IMR-90 (cell line): ENCODE results near the gene NXN. TPM values are rescaled to one million over a fixed set of nuclear protein-coding genes. Genes with fewer than 3 reads are reported as not detected.

Experiments
- ATAC-seq: fragments of 200-7000 bp; cut with Tn5 transposase; 2 replicates; pipeline ENCODE4 v1.9.1; 2020; ENCODE audit warnings: low read depth, mild to moderate bottlenecking, moderate library complexity
- BruUV-seq: library from RNA; stranded (reverse); fragments of 400-500 nt; replicated peaks from 2 replicates; lab custom pipeline; 2021; lab: Mats Ljungman, UMichigan
- CTCF ChIA-PET: fragments of 300-600 bp; formaldehyde crosslinking; extraction: SDS; loops from one replicate; lab custom pipeline; 2021; ENCODE audit warnings: antibody characterized with exemption; lab: Yijun Ruan, JAX
- POLR2A ChIA-PET: fragments of 300-600 bp; sonication (Branson Sonifier 250); formaldehyde crosslinking; loops from one replicate; lab custom pipeline; 2022; ENCODE audit warnings: antibody characterized with exemption; ENCODE audit not compliant: unreplicated experiment; lab: Charles Lee
- DNase-seq: peaks from one replicate; pipeline ENCODE4 v3.0.0; 2013
- H2AFZ ChIP-seq: replicated peaks from 2 replicates; pipeline ENCODE3; 2013; ENCODE audit warnings: low read length, mild to moderate bottlenecking; ENCODE audit not compliant: poor library complexity
- H2AK5ac ChIP-seq: 2 replicates; pipeline ENCODE4 v1.6.1; 2013; ENCODE audit warnings: low read depth, low read length, inconsistent platforms
- H2AK9ac ChIP-seq: replicated peaks from 2 replicates; pipeline ENCODE3; 2013; ENCODE audit warnings: mild to moderate bottlenecking, low read depth, low read length, moderate library complexity; ENCODE audit not compliant: poor library complexity
- H2BK120ac ChIP-seq: 2 replicates; pipeline ENCODE4 v1.6.1; 2013; ENCODE audit warnings: low read depth, low read length, inconsistent platforms
- H2BK15ac ChIP-seq: 3 replicates; pipeline ENCODE4 v1.6.1; 2013; ENCODE audit warnings: low read depth, low read length, inconsistent platforms
- H2BK20ac ChIP-seq: 2 replicates; pipeline ENCODE4 v1.6.1; 2013; ENCODE audit warnings: low read depth, mild to moderate bottlenecking, inconsistent platforms, low read length, moderate library complexity
- H2BK5ac ChIP-seq: 2 replicates; pipeline ENCODE4 v1.6.1; 2013; ENCODE audit warnings: mild to moderate bottlenecking, low read depth, low read length, inconsistent platforms; ENCODE audit not compliant: poor library complexity, severe bottlenecking
- H3K14ac ChIP-seq: replicated peaks from 2 replicates; pipeline ENCODE4 v1.6.1; 2013; ENCODE audit warnings: low read depth, low read length, inconsistent platforms
- H3K18ac ChIP-seq: 2 replicates; pipeline ENCODE4 v1.6.1; 2013; ENCODE audit warnings: low read depth, low read length, control low read depth
- H3K23ac ChIP-seq: 2 replicates; pipeline ENCODE4 v1.6.1; 2013; ENCODE audit warnings: low read depth, low read length, inconsistent platforms
- H3K27ac ChIP-seq: 2 replicates; pipeline ENCODE4 v1.5.1; 2013; ENCODE audit warnings: mild to moderate bottlenecking, control low read depth, low read length; ENCODE audit not compliant: insufficient read depth
- H3K27me3 ChIP-seq: 2 replicates; pipeline ENCODE4 v1.6.1; 2013; ENCODE audit warnings: low read length; ENCODE audit not compliant: control insufficient read depth, insufficient read depth
- H3K36me3 ChIP-seq: 2 replicates; pipeline ENCODE4 v1.6.1; 2013; ENCODE audit warnings: low read length, mixed read lengths; ENCODE audit not compliant: control insufficient read depth, insufficient read depth
- H3K4ac ChIP-seq: 2 replicates; pipeline ENCODE4 v1.6.1; 2013; ENCODE audit warnings: low read depth, low read length, inconsistent platforms
- H3K4me1 ChIP-seq: 2 replicates; pipeline ENCODE4 v1.6.1; 2013; ENCODE audit warnings: low read length, mixed read lengths; ENCODE audit not compliant: control insufficient read depth, insufficient read depth
- H3K4me2 ChIP-seq: 2 replicates; pipeline ENCODE4 v1.6.1; 2013; ENCODE audit warnings: low read depth, mild to moderate bottlenecking, control low read depth, low read length, moderate library complexity
- H3K4me3 ChIP-seq: 2 replicates; pipeline ENCODE4 v1.5.1; 2013; ENCODE audit warnings: low read depth, mild to moderate bottlenecking, control low read depth, low read length, moderate library complexity; ENCODE audit not compliant: insufficient read depth
- H3K56ac ChIP-seq: 2 replicates; pipeline ENCODE4 v1.6.1; 2013; ENCODE audit warnings: low read length, inconsistent platforms; ENCODE audit not compliant: insufficient read depth; ENCODE audit errors: extremely low read depth
- H3K79me1 ChIP-seq, 2 experiments: 2 replicates each; pipeline ENCODE4 v1.6.1; 2013; ENCODE audit warnings: low read length in 2 of 2, inconsistent platforms in 1 of 2, low read depth in 1 of 2
- H3K9ac ChIP-seq: 2 replicates; pipeline ENCODE4 v1.6.1; 2013; ENCODE audit warnings: low read depth, low read length, control low read depth
- H3K9me1 ChIP-seq: 2 replicates; pipeline ENCODE4 v1.6.1; 2013; ENCODE audit warnings: low read length, inconsistent platforms; ENCODE audit not compliant: insufficient read depth
- H3K9me3 ChIP-seq: 2 replicates; pipeline ENCODE4 v1.6.1; 2013; ENCODE audit warnings: low read length; ENCODE audit not compliant: control insufficient read depth, insufficient read depth
- H4K20me1 ChIP-seq: 2 replicates; pipeline ENCODE4 v1.6.1; 2013; ENCODE audit warnings: low read length, inconsistent platforms; ENCODE audit not compliant: insufficient read depth
- H4K5ac ChIP-seq: 2 replicates; pipeline ENCODE4 v1.6.1; 2013; ENCODE audit warnings: mild to moderate bottlenecking, low read depth, low read length, control low read depth
- H4K8ac ChIP-seq, 2 experiments: 2 replicates each; pipeline ENCODE4 v1.6.1; 2013; ENCODE audit warnings: low read depth in 2 of 2, low read length in 2 of 2, control low read depth in 1 of 2, inconsistent platforms in 1 of 2
- H4K91ac ChIP-seq: 2 replicates; pipeline ENCODE4 v1.6.1; 2013; ENCODE audit warnings: low read depth, low read length, inconsistent platforms; ENCODE audit not compliant: insufficient read depth
- BHLHE40 ChIP-seq: fragments of 150-350 bp; IDR thresholded peaks from 2 replicates; pipeline ENCODE4 v1.6.1; 2016; ENCODE audit warnings: mild to moderate bottlenecking, low read depth, low read length
- CEBPB ChIP-seq: IDR thresholded peaks from 2 replicates; pipeline ENCODE4 v1.6.1; 2012; ENCODE audit warnings: low read depth, low read length, improper control_type of control experiment
- CHD1 ChIP-seq: IDR thresholded peaks from 2 replicates; pipeline ENCODE4 v1.6.1; 2012; ENCODE audit warnings: low read depth, low read length, improper control_type of control experiment
- ELK1 ChIP-seq: fragments of 150-350 bp; IDR thresholded peaks from 2 replicates; pipeline ENCODE4 v1.6.1; 2016; ENCODE audit warnings: low read depth, mild to moderate bottlenecking, low read length, moderate library complexity, borderline replicate concordance
- FOS ChIP-seq: fragments of 150-350 bp; IDR thresholded peaks from 2 replicates; pipeline ENCODE4 v1.6.1; 2016; ENCODE audit warnings: low read depth, low read length
- MAFK ChIP-seq: IDR thresholded peaks from 2 replicates; pipeline ENCODE4 v1.6.1; 2012; ENCODE audit warnings: low read depth, low read length, improper control_type of control experiment
- MAZ ChIP-seq: IDR thresholded peaks from 2 replicates; pipeline ENCODE4 v1.6.1; 2012; ENCODE audit warnings: low read depth, mild to moderate bottlenecking, low read length, improper control_type of control experiment, moderate library complexity, borderline replicate concordance
- MXI1 ChIP-seq: IDR thresholded peaks from 2 replicates; pipeline ENCODE4 v1.6.1; 2012; ENCODE audit warnings: low read depth, mild to moderate bottlenecking, low read length, moderate library complexity, borderline replicate concordance
- NFE2L2 ChIP-seq: fragments of 150-350 bp; IDR thresholded peaks from 2 replicates; pipeline ENCODE4 v1.6.1; 2016; ENCODE audit warnings: low read depth, mild to moderate bottlenecking, low read length
- POLR2A ChIP-seq: IDR thresholded peaks from 2 replicates; pipeline ENCODE4 v1.6.1; 2012; ENCODE audit warnings: mild to moderate bottlenecking, low read depth, low read length
- RAD21 ChIP-seq: IDR thresholded peaks from 2 replicates; pipeline ENCODE4 v1.6.1; 2012; ENCODE audit warnings: low read length, improper control_type of control experiment
- RCOR1 ChIP-seq: IDR thresholded peaks from 2 replicates; pipeline ENCODE4 v1.6.1; 2012; ENCODE audit warnings: mild to moderate bottlenecking, low read length, improper control_type of control experiment; ENCODE audit not compliant: insufficient replicate concordance
- RFX5 ChIP-seq: IDR thresholded peaks from 2 replicates; pipeline ENCODE4 v1.8.0; 2012; ENCODE audit warnings: low read depth, mild to moderate bottlenecking, low read length, moderate library complexity
- SMC3 ChIP-seq: fragments of 150-350 bp; IDR thresholded peaks from 2 replicates; pipeline ENCODE4 v1.6.1; 2016; ENCODE audit warnings: low read depth, mild to moderate bottlenecking, antibody characterized with exemption, low read length, moderate library complexity
- USF2 ChIP-seq: fragments of 150-350 bp; IDR thresholded peaks from 2 replicates; pipeline ENCODE4 v1.6.1; 2017; ENCODE audit warnings: mild to moderate bottlenecking, antibody characterized with exemption, low read length, low read depth
- WGBS, 2 experiments: methylation state at CpG; one replicate each; pipeline versions ENCODE4 v1.1.5 to v1.1.7; 2013; ENCODE audit warnings: missing lambda C conversion rate in 2 of 2; ENCODE audit not compliant: insufficient read length in 1 of 2; ENCODE audit errors: extremely low coverage in 2 of 2; 5-methylcytosine and 5-hydroxymethylcytosine counted together
- dilution Hi-C: fragments of 300-500 bp; cut with HindIII; formaldehyde crosslinking; loops from one replicate; pipeline ENCODE4 v1.14.3; 2018; ENCODE audit warnings: low sequenced_read_pairs; ENCODE audit not compliant: unreplicated experiment
- in situ Hi-C: fragments of 300-500 bp; cut with MboI; formaldehyde crosslinking; loops from 3 replicates; pipeline ENCODE4 v1.14.3; 2019; ENCODE audit warnings: low sequenced_read_pairs, inconsistent platforms, mixed read lengths
- intact Hi-C: fragments of 100-400 bp; cut with micrococcal nuclease; formaldehyde crosslinking; loops from 2 replicates; pipeline ENCODE4 v1.10.0; 2022
- polyA plus RNA-seq, 3 experiments: library from polyadenylated mRNA; depleted of rRNA; stranded (reverse); fragments of >200 nt; gene quantifications; 2 replicates each; pipeline ENCODE4 v1.2.3, GENCODE V29; 2012; ENCODE audit warnings: low replicate concordance in 1 of 3
- total RNA-seq: library from RNA; depleted of rRNA; stranded (reverse); fragments of >200 nt; gene quantifications from 2 replicates; pipeline ENCODE4 v1.2.3, GENCODE V29; 2012
- TF ChIP-seq, protein P1 (sequence below): conservative IDR thresholded peaks from 2 replicates; pipeline ENCODE4 v1.5.1; 2012; ENCODE audit warnings: mild to moderate bottlenecking, low read depth, low read length, improper control_type of control experiment

Gene NXN
- total and polyA plus RNA-seq, 2 of the 4 experiments (the other 2 are of a cell fraction): 52.5 to 116 TPM

- intact Hi-C loops: no loop called here
- no TSS peak for BruUV-seq
- H4K20me1 ChIP-seq: peaks cover 23% of the 10 kb centered on the region
These were observed 177.9 kb downstream of the NXN start for GRCh38 chr17:801660-802059.

More at GRCh38 chr17:801660-802059, 177.9 kb downstream of the NXN start:
- Histone ChIP-seq H3K23ac (no peak overlapping the region; the same call in 1 of the 2 replicates), H3K9me3 (no peaks in the 10 kb centered on the region), H3K4me2 (no peak overlapping the region), H2AK9ac (no peak overlapping the region), H4K8ac (no peak overlapping the region), H3K4me1 (no peaks in the 10 kb centered on the region), H3K56ac (no peak overlapping the region), H3K36me3 (peaks cover 69% of the 10 kb centered on the region), H4K91ac (no peak overlapping the region), H3K18ac (no peak overlapping the region), H3K27ac (no peak overlapping the region), H2BK120ac (no peak overlapping the region), H3K14ac (no peak overlapping the region), H3K9me1 (peaks cover 2% of the 10 kb centered on the region; the same call in 1 of the 2 replicates), H4K5ac (no peak overlapping the region), H3K27me3 (no peaks in the 10 kb centered on the region), H3K4ac (no peak overlapping the region), H2BK5ac (no peak overlapping the region), H2BK15ac (no peak overlapping the region), H3K4me3 (no peak overlapping the region), H2BK20ac (no peak overlapping the region), H2AFZ (no peak overlapping the region), H3K79me1 (no peaks in the 10 kb centered on the region; a peak in 1 of 4 replicates), H3K9ac (no peak overlapping the region), H2AK5ac (no peak overlapping the region)
- dilution Hi-C loops (no loop called here), in situ Hi-C loops (no loop called here)
- DNase-seq (no peak), ATAC-seq (no peak)
- CTCF ChIA-PET: no interaction called here
- POLR2A ChIA-PET: interaction anchor here (0.5 kb wide), 1 partner anchor 43 kb away, joined by 3 read pairs; no protein-coding TSS in a partner anchor
- 57% methylated on average over 3 of the region's 6 CpGs; no CpG with 5 or more reads in 1 of the 2 experiments for WGBS, 2 experiments
- no peak for TF ChIP-seq SMC3
- TF ChIP-seq RAD21: no peak
- no peak for TF ChIP-seq MXI1
- no peak for TF ChIP-seq NFE2L2
- TF ChIP-seq RFX5: no peak
- TF ChIP-seq POLR2A: no peak
- TF ChIP-seq MAFK: no peak
- no peak for TF ChIP-seq RCOR1
- no peak for TF ChIP-seq ELK1
- no peak for TF ChIP-seq CHD1
- TF ChIP-seq USF2: no peak
- TF ChIP-seq BHLHE40: no peak
- no peak for TF ChIP-seq MAZ
- TF ChIP-seq CEBPB: no peak
- TF ChIP-seq FOS: no peak
- TF ChIP-seq, protein P1, sequence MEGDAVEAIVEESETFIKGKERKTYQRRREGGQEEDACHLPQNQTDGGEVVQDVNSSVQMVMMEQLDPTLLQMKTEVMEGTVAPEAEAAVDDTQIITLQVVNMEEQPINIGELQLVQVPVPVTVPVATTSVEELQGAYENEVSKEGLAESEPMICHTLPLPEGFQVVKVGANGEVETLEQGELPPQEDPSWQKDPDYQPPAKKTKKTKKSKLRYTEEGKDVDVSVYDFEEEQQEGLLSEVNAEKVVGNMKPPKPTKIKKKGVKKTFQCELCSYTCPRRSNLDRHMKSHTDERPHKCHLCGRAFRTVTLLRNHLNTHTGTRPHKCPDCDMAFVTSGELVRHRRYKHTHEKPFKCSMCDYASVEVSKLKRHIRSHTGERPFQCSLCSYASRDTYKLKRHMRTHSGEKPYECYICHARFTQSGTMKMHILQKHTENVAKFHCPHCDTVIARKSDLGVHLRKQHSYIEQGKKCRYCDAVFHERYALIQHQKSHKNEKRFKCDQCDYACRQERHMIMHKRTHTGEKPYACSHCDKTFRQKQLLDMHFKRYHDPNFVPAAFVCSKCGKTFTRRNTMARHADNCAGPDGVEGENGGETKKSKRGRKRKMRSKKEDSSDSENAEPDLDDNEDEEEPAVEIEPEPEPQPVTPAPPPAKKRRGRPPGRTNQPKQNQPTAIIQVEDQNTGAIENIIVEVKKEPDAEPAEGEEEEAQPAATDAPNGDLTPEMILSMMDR: no peak
